IPS-15b (cell line): ENCODE measurements around the gene IKZF3.

ENCODE experiments used
- H3K27me3 ChIP-seq: one replicate; pipeline ENCODE4 v1.6.1; 2013; ENCODE audit warnings: low read length; ENCODE audit not compliant: control insufficient read depth, insufficient read depth
- H3K36me3 ChIP-seq: one replicate; pipeline ENCODE4 v1.6.1; 2013; ENCODE audit warnings: low read length; ENCODE audit not compliant: control insufficient read depth, insufficient read depth
- H3K4me1 ChIP-seq: one replicate; pipeline ENCODE4 v1.6.1; 2013; ENCODE audit warnings: mild to moderate bottlenecking, low read length; ENCODE audit not compliant: control insufficient read depth, insufficient read depth
- H3K4me3 ChIP-seq: one replicate; pipeline ENCODE4 v1.5.1; 2013; ENCODE audit warnings: low read depth, low read length
- H3K9ac ChIP-seq: one replicate; pipeline ENCODE4 v1.6.1; 2013; ENCODE audit warnings: low read depth, mild to moderate bottlenecking, low read length
- H3K9me3 ChIP-seq: one replicate; pipeline ENCODE4 v1.6.1; 2013; ENCODE audit warnings: mild to moderate bottlenecking, low read length; ENCODE audit not compliant: control insufficient read depth, insufficient read depth

The IKZF3 gene

DNA sequence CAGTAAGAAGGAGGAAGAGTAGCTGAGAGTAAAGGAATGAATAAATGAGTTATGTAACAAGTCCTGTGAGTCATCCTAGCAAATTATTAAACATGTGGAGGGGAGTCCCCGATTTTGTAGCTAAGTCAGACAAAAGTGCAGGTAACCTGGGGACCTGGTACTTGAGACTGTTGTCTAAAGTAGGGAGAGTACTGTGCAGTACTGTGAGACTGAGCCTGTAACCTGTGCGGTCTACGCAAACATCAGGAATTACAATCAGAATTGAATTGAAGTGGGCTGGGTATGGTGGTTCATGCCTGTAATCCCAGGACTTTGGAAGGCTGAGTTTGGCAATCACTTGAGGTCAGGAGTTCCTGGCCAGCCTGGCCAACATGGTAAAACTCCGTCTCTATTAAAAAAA lies 35.7 kb downstream of the IKZF3 start:
- Histone ChIP-seq H3K27me3 (no peaks in the 10 kb centered on the region), H3K9ac (no peak overlapping the region), H3K36me3 (no peaks in the 10 kb centered on the region), H3K4me1 (no peaks in the 10 kb centered on the region), H3K9me3 (peaks cover 3% of the 10 kb centered on the region), H3K4me3 (no peak overlapping the region)

DNA sequence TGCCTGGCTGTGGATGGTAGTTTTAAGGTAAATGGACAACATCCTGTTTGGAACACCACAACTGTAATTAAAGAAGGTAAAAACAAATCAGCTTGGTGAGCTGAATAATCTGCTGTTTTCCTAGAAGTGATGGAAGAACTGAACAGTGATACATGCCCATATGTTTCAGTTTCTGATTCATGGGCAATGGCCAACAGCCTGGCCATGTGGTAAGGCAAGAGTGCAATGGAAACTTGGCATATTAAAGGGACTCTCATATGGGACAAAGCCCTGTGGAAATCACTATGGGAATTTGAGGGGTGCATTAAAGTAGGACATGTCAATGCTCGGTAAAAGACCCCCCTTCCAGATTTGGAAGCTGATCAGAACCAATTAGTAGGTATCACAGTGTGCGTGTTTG lies 37.8 kb downstream of the IKZF3 start:
- Histone ChIP-seq H3K9me3 (peaks cover 5% of the 10 kb centered on the region), H3K4me1 (no peaks in the 10 kb centered on the region), H3K36me3 (no peaks in the 10 kb centered on the region), H3K4me3 (no peak overlapping the region), H3K27me3 (no peaks in the 10 kb centered on the region), H3K9ac (no peak overlapping the region)

DNA sequence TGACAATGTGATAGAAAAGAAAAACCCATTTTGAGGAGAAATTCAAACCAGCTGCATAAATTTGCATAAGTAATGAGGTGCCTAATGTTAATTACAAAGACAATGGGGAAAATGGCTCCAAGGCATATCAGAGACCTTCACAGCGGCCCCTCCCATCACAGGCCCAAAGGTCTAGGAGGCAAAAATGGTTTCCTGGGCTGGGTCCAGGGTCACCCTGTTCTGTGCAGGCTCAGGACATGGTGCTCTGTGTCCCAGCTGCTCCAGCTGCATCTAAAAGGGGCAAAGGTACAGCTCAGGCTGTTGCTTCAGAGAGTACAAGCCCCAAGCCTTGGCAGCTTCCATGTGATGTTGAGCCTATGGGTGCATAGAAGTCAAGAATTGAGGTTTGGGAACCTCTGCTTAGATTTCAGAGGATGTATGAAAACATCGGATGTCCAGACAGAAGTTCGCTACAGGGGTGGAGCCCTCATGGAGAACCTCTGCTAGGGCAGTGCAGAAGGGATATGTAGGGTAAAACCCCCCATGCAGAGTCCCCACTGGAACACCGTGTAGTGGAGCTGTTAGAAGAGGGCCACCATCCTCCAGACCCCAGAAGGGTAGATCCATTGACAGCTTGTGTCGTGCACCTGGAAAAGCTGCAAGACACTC lies 40.6 kb downstream of the IKZF3 start:
- H3K27me3 ChIP-seq = no peaks in the 10 kb centered on the region
- H3K9ac ChIP-seq = no peak overlapping the region
- no peaks in the 10 kb centered on the region for H3K36me3 ChIP-seq
- H3K4me1 ChIP-seq = peaks cover 5% of the 10 kb centered on the region
- H3K9me3 ChIP-seq = peaks cover 5% of the 10 kb centered on the region
- H3K4me3 ChIP-seq = no peak overlapping the region

DNA sequence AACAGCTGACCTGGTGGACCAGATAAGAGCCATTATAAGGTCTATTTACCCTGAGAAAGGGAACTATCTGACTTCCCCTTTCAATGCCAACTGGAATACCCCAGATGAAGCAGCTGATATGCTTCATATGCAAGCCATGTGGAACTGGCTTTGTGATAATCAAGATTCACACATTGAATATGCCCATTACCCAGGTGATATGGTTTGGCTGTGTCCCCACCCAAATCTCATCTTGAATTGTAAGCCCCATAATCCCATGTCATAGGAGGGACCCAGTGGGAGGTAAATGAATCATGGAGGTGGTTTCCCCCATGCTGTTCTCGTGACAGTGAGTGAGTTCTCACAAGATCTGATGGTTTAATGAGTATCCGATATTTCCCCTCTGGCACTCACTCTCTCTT lies 42.1 kb downstream of the IKZF3 start:
- peaks cover 5% of the 10 kb centered on the region for H3K4me1 ChIP-seq
- H3K9ac ChIP-seq = no peak overlapping the region
- H3K9me3 ChIP-seq = peaks cover 5% of the 10 kb centered on the region
- H3K36me3 ChIP-seq = no peaks in the 10 kb centered on the region
- no peaks in the 10 kb centered on the region for H3K27me3 ChIP-seq
- no peak overlapping the region for H3K4me3 ChIP-seq

DNA sequence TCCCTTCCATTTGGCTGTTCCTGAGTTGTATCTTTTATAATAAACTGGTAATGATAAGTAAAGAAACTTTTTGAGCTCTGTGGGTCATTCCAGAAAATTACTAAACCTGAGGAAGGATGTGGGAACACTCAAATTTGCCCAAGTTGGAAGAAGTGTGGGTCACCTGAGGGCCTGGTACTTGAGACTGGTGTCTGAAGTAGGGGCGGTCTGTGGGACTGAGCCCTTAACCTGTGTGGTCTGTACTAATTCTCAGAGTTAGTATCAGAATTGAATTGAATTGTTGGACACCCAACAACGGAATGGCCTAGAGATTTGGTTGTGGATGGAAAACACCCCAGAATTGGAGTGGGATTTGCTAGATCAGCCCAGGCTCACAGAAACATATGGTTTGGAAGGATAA lies 43.1 kb downstream of the IKZF3 start:
- Histone ChIP-seq H3K9ac (no peak overlapping the region), H3K9me3 (peaks cover 5% of the 10 kb centered on the region), H3K4me3 (no peak overlapping the region), H3K27me3 (no peaks in the 10 kb centered on the region), H3K36me3 (no peaks in the 10 kb centered on the region), H3K4me1 (peaks cover 5% of the 10 kb centered on the region)

DNA sequence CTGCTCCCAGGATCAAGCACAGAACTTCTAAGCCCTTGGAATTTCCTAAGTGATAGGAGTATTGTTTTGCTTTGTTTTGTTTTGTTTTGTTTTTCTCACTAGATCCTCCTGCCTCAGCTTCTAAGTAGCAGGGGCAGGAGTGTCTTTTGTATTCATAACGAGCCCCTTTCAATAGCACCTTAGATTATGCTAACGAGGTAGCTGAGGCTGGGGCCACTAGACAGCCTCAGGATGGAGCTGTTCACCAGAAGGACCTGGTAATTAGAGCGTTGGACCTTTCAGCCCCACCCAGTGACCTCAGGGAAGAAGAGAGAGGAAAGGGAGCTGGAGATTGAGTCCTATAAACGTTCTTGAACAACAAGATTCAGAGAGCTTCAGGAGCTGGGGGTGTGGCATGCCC lies 43.6 kb downstream of the IKZF3 start:
- no peaks in the 10 kb centered on the region for H3K36me3 ChIP-seq
- H3K9me3 ChIP-seq = peaks cover 5% of the 10 kb centered on the region
- no peak overlapping the region for H3K4me3 ChIP-seq
- peaks cover 5% of the 10 kb centered on the region for H3K4me1 ChIP-seq
- H3K9ac ChIP-seq = no peak overlapping the region
- no peaks in the 10 kb centered on the region for H3K27me3 ChIP-seq

DNA sequence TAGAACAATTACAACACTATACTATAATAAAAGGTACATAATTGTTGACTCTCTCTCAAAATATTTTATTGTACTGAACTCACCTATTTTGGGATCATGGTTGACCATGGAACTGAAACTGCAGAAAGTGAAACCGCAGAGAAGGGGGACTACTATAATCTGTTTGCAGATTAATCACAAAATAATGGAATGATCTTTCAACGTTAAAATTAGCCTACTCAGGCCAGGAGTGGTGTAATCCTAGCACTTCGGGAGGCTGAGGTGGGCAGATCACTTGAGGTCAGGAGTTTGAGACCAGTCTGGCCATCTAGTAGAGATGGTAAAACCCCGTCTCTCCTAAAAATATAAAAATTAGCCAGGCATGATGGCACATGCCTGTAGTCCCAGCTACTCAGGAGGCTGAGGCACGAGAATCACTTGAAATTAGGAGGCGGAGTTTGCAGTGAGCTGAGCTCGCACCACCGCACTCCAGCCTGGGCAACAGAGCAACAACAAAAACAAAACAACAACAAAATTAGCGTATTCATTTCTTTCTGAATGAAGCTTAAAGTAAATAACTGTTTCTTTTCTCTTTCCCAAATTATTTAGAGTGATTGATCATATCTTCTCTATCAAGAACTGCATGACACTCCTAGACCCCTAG lies 45.6 kb downstream of the IKZF3 start:
- Histone ChIP-seq H3K27me3 (no peaks in the 10 kb centered on the region), H3K4me1 (peaks cover 5% of the 10 kb centered on the region), H3K36me3 (no peaks in the 10 kb centered on the region), H3K9ac (no peak overlapping the region), H3K4me3 (no peak overlapping the region), H3K9me3 (peaks cover 3% of the 10 kb centered on the region)

DNA sequence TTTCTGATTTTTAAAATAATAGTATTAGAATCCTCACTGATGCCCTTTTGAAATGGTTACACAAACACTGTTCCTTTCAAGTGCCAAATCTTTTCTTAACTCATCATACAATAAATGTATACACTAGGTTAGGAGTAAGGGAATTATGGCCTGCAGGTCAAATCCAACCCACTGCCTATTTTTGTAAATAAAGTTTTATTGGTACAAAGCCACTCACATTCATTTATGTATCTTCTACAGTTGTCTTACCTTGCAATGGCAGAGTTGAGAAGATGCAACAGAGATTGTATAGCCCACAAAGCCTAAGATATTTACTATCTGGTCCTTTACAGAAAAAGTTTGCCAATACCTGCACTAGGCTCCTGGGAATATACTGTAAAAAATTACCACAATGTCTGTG lies 47.8 kb downstream of the IKZF3 start:
- Histone ChIP-seq H3K4me1 (peaks cover 5% of the 10 kb centered on the region), H3K27me3 (no peaks in the 10 kb centered on the region), H3K9me3 (no peaks in the 10 kb centered on the region), H3K4me3 (no peak overlapping the region), H3K9ac (no peak overlapping the region), H3K36me3 (no peaks in the 10 kb centered on the region)

DNA sequence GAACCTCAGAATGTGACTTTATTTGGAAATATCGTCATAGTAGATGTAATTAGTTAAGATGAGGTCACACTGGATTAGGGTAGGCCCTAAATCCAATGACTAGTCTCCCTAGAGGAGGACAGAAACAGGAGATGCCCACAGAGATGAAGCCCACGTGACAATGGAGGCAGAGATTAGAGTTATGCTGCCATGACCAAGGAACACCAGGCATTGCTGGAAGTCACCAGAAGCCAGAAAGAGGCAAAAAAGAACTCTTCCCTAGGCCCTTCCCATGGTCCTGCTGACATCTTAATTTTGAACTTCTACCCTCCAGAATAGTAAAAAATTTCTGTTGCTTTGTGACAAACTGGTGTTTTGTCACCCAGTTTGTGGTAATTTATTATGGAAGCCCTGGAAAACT lies 49.6 kb downstream of the IKZF3 start:
- no peaks in the 10 kb centered on the region for H3K4me1 ChIP-seq
- no peaks in the 10 kb centered on the region for H3K36me3 ChIP-seq
- H3K4me3 ChIP-seq = no peak overlapping the region
- H3K9me3 ChIP-seq = no peaks in the 10 kb centered on the region
- no peaks in the 10 kb centered on the region for H3K27me3 ChIP-seq
- H3K9ac ChIP-seq = no peak overlapping the region

DNA sequence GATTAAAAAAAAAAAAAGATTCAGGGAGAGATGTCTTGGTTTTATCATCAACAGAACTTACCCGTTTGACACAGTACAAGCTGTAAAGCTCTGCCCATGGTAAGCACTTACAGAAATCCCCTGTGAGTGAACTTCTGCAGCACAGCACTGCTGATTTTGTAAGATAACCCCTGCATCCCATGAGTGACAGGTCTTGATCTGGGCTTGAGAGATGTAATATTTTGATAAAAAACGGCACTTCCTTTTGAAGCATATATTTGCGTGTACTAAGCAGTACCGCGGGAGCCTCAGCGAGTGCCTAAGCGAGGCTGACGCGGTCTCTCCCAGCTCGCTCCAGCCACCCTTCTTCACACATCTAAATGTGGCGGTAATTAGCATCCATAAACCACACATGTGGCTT lies 50.5 kb downstream of the IKZF3 start:
- Histone ChIP-seq H3K9ac (no peak overlapping the region), H3K36me3 (no peaks in the 10 kb centered on the region), H3K4me3 (no peak overlapping the region), H3K9me3 (no peaks in the 10 kb centered on the region), H3K27me3 (no peaks in the 10 kb centered on the region), H3K4me1 (no peaks in the 10 kb centered on the region)

DNA sequence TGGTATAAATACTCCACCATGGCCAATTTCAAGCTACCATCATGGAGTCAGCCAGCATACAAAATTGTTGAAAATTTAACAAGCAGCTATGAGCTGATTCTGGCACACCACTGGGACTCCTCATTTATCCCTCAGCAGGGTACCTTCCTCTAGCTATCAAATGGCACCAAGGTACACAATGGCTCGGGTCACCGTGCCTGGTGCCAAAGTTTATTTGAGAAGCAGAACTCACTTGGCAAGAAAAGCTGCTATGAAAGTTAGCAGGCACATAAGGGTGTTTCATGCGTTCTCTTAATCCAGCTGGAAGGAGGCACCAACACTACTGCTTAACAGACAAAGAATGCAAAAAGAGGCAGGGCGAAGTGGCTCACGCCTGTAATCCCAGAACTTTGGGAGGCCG lies 51.6 kb downstream of the IKZF3 start:
- Histone ChIP-seq H3K4me3 (no peak overlapping the region), H3K9ac (no peak overlapping the region), H3K9me3 (no peaks in the 10 kb centered on the region), H3K36me3 (no peaks in the 10 kb centered on the region), H3K4me1 (no peaks in the 10 kb centered on the region), H3K27me3 (no peaks in the 10 kb centered on the region)

DNA sequence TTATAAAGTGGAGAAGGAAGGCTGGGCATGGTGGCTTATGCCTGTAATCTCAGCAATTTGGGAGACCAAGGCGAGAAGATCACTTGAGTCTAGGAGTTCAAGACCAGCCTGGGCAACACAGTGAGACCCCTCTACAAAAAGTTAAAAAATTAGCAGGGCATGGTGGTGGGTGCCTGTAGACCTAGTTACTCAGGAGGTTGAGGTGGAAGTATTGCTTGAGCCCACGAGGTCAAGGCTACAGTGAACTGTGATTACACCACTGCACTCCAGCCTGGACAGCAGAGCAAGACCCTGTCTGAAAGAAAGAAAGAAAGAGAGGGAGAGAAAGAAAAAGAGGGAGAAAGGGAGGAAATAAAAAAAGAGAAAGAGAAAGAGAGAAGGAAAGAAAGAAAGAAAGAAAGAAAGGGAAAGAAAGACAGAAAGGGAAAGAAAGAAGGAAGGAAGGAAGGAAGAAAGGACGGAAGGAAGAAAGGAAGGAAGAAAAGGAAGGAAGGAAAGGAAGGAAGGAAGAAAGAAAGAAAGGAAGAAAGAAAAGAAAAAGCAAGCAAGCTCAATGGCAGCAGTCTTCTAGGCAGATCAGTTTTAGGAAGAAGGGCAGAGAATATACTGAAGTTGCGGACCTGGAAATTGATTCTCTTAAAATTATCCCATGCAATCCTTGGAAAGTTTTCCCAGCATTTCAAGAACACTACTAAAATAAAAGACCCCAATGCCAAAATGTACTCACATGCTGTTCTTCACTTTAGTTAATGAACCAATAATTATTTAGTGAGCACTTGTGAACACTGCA lies 53.0 kb downstream of the IKZF3 start:
- H3K27me3 ChIP-seq = no peaks in the 10 kb centered on the region

More for the DNA sequence above, 53.0 kb downstream of the IKZF3 start:
- Histone ChIP-seq H3K36me3 (no peaks in the 10 kb centered on the region), H3K4me3 (no peak overlapping the region), H3K9ac (no peak overlapping the region), H3K9me3 (no peaks in the 10 kb centered on the region), H3K4me1 (no peaks in the 10 kb centered on the region)
